ENCODE data around the gene TCAIM.
"Not testable (repeated sequence)": the region's sequence is repeated elsewhere in the genome, so short reads cannot be mapped to it uniquely, and the experiment has no call there.

Gene TCAIM

DNA sequence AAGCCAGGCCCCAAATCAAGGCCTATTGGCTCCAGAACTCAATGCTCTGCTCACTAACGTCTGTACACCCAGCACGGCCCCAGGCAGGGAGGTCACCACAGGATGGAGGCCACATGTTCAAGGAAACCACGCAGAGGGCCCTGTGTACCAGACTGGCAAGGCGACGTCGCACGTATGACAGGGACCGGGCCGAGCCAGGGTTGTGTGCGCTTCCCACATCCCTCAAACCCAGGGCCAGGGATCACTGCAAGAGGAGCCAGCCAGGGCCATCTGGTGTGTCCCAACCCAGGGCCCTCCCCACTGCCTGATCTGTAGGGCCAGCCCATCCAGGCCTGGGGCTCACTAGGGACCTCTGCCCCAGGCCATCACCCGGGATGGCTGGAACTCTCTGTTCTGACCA lies 76.9 kb downstream of the TCAIM start:
- TF ChIP-seq POLR2A (IDR thresholded peaks at IDR 0.05; ENCODE audit: low read length) (no peak), GATA1 (IDR thresholded peaks at IDR 0.05; ENCODE audit: low read depth, low read length) (no peak)
- no peak for DNase-seq

DNA sequence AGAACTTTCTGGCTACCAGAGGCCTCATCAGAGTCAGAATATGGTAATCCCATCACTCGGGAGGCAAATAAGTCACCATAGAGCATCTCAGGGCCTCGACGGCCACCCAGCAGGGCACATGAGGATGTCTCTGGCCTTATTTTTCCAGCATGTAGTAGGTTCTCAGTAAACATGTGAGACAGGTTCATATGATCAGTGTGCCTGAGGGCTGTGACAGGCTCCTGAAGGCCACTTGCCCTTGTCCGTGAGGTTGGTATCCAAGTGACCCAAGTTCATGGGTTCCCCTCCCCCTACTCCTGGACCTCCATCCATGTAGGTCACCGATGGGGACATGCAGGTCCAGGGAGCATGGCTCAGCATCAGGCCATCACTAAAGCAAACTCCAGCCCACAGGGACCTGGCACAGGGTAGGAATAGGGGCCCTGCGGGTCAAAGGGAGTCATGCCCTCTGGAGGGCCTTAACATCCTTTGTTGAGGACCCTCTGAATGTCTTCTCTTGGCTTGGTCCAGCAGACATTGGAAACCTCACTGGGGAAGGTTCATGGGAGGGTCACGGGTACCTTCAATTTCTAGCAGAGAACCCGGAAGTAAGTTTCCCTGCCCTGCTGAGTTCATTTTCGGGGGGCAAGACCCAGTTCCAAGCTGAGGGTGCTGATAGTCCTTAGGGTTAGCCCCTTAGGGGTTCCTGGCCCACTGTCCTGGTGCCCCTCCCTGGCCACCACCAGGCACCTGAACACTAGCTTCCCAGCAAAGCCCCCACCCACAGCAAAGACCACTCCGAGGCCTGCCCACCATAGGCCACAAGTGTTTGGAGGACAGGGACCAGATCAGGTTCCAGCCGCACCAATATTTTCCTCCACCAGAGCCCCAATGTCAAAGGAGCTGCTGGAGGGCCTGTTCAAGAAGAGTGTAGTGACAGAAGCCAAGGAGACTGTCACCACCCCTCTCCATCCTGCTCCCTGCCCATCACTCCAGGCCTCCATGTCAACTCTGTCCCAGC lies 77.8 kb downstream of the TCAIM start:
- TF ChIP-seq GATA1 (IDR thresholded peaks at IDR 0.05; ENCODE audit: low read depth, low read length) (no peak), POLR2A (IDR thresholded peaks at IDR 0.05; ENCODE audit: low read length) (no peak)
- no peak for DNase-seq

DNA sequence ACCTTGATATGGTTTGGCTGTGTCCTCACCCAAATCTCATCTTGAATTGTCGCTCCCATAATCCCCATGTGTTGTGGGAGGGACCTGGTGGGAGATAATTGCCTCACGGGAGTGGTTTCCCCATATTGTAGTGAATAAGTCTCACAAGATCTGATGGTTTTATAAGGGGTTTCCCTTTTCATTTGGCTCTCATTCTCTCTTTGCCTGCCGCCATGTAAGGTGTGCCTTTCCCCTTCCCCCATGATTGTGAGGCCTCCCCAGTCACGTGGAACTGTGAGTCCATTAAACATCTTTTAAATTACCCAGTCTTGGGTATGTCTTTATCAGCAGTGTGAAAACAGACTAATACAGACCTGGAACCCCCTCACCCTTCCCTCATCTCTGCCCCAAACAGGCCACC lies 79.6 kb downstream of the TCAIM start:
- DNase-seq = not testable (repeated sequence)

DNA sequence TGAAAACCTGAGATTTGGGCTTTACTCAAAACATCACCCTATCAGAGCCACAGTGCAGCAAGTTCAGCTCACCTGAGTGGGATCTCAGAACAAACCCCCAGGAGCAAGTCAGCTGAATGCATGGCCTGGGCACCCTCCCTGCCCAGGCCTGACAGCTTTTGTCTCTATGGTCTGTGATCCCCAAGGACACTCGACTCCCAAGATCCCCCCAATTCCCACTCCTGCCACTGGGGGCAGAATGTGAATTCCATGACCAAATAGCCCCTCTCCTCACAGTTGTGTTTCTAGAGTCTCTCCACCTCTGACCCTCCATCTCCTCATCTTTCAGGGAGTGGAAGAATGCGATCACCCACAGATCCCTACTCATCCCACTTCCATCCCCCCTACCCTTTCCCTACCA lies 80.0 kb downstream of the TCAIM start:
- TF ChIP-seq GATA1 (IDR thresholded peaks at IDR 0.05; ENCODE audit: low read depth, low read length) (no peak), POLR2A (IDR thresholded peaks at IDR 0.05; ENCODE audit: low read length) (no peak)
- no peak for DNase-seq

DNA sequence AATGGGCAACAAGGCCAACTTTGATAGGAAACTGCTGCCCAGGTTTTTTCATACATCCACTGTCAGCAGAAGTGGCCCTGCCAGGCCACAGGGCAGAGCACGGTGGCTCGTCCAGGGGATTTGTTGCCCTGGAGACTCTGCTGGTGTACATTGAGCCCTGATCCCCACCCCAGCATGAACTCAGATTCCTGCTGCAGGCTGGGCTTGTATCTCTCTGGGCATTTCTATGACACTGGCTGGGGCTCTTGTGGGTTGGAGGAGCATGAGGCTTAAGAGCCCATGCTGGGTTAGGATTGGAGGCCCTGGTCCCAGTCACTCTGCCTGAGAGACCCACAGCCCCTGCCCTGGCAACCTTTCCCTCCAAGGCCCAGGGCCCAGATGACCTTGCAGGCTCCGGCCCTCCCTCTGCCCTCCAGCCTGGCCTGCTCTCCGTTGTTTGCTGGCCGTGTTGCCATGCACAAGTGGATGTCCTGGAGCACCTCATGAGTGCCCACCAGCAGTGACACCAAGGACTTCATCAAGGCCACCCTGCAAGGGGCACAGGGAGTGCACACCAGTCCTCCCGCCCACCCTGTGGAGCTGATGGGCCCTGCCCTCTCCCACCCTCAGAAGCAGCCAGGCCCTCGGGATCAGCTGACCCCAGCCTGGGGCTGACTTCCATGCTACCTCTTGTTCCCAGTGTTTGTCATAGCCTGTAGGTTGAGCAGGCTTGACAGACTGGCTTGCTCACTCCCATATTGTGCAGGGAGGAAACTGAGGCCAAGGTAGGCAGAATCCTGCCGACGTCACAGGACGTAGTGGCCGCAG lies 80.8 kb downstream of the TCAIM start:
- TF ChIP-seq GATA1 (IDR thresholded peaks at IDR 0.05; ENCODE audit: low read depth, low read length) (no peak), POLR2A (IDR thresholded peaks at IDR 0.05; ENCODE audit: low read length) (no peak)
- DNase-seq = no peak

DNA sequence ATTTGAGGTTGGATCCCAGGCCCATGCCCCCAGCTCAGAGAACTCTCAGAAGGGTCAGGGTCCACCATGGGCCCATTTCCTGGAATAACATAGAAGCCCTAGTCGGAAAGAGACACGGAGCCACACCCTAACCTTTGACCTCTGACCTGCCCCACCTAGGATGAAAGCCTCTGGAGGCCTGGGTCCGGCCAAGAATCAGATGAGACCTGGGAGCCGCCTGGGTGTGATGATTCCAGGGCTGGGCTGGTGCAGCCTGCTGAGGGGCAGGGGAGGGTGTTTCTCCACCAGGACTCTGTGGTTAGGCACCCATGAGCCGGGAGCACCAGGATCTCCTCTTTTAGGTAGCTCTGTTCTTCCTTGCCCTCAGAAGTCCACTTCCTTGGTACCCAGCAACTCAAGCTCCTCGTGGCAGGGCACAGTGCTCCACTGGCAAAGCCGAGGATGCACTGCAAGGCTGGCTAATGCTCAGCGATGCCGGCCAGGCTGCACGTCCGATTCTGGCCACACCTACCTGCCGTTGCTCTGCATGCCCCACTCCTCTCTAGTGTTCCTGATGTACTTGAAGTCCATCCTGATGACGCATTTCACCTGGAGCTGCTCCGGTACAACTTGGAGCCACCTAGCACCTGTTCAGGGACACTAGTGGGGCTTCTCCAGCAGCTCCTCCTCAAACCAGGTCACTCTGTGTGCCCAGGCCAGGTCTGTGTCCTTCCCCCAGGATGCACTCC lies 81.5 kb downstream of the TCAIM start:
- no peak for TF ChIP-seq POLR2A (IDR thresholded peaks at IDR 0.05; ENCODE audit: low read length)
- no peak for TF ChIP-seq GATA1 (IDR thresholded peaks at IDR 0.05; ENCODE audit: low read depth, low read length)
- no peak for DNase-seq

DNA sequence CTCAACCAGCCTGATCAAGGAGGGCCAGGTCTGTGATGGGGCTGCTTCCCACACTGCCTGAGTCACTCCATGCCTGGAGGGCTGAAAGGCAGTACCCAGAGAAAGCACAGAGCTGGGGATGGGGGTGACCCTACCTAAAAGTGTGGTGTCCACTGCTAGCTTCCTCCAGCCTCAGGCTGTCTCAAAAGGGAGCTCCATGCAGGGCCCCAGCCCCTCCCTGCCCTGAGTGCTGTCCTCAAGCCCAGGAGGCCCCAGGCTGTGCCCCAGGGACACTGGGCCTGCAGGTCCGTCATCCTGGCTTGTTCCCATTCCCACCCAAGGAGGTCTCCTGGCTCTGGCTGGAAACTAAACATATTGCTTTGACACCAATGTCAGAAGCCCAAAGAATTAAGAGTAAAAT lies 82.1 kb downstream of the TCAIM start:
- TF ChIP-seq GATA1 (IDR thresholded peaks at IDR 0.05; ENCODE audit: low read depth, low read length) = no peak
- TF ChIP-seq POLR2A (IDR thresholded peaks at IDR 0.05; ENCODE audit: low read length) = no peak
- no peak for DNase-seq

DNA sequence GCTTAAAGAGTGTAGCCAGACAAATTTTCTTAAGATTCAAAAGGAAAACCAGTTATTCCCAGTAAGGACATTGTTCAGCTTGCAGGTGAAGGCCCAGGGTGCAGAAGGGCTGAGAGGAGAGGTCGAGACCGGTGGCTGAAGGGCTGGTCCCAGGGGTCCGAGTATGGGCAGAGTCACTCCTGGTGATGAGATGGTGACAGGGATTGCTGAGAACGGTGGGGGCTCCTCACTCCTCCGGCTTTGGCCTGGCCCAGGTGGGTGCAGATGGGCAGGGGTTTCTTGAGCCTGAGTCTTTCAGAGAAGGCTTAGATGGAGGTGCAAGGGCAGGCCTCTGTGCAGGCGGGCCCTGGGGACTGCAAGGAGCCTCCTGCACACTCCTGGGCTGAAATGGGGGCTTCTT lies 82.7 kb downstream of the TCAIM start:
- no peak for DNase-seq
- no peak for TF ChIP-seq POLR2A (IDR thresholded peaks at IDR 0.05; ENCODE audit: low read length)
- TF ChIP-seq GATA1 (IDR thresholded peaks at IDR 0.05; ENCODE audit: low read depth, low read length) = no peak

DNA sequence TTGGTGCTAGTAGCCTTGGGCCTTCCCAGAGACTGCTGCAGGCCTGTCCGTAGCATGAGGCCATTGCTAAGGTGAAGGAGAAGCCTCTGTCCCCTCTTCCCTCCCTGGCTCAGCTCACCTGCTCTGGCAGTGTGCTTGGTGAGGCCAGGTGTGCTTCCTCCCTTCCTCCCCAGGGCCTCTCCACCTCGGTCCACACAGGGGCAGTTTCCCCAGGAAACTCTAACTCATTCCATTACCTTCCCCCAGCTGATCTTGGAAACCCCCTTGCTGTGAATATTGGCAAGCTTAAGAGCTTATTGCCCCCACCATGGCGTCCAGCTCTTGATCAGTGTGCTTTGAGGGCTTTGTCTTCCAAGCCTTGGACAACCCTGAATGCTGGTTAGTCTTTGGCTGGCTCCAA lies 86.2 kb downstream of the TCAIM start:
- DNase-seq = no peak
- no peak for TF ChIP-seq POLR2A (IDR thresholded peaks at IDR 0.05; ENCODE audit: low read length)
- no peak for TF ChIP-seq GATA1 (IDR thresholded peaks at IDR 0.05; ENCODE audit: low read depth, low read length)

DNA sequence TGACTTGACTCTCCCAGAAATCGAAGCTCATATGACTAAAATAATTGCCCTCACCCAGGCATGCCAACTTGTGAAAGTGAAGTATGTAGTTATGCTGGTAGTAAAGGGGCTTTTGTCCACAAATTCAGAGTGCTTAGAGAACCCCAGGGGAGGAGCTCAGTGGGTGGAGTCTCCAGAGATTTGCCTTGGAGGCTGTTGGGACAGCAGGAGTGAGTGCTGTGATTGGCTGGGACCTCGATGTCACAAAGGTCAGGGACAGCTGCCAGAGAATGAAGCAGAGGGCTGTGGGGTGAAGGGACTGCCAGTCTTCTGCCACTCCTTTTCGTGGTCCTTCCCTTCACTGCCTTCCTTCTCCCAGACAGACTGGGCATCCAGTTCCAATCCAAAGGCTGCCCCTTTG lies 89.1 kb downstream of the TCAIM start:
- TF ChIP-seq POLR2A (IDR thresholded peaks at IDR 0.05; ENCODE audit: low read length) (no peak), GATA1 (IDR thresholded peaks at IDR 0.05; ENCODE audit: low read depth, low read length) (no peak)
- no peak for DNase-seq

DNA sequence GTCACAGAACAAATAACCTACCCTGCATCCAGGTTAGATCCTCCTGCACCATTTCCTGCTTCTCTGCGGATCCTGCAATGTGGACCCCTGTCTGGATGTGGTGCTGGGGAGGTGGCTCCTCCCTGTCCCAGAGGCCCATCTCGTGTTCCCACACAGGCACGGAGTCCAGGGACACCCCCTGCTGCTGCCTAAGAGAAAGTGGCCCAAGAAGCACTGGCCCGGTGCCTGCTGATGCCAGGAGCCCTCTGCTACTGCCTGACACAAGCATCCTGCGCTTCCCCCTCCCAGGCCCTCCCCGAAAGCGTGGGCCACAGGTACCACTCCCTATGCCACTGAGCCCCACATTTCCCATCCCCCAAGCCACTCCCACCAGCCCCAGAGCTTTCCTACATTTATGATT lies 90.3 kb downstream of the TCAIM start:
- TF ChIP-seq POLR2A (IDR thresholded peaks at IDR 0.05; ENCODE audit: low read length) (no peak), GATA1 (IDR thresholded peaks at IDR 0.05; ENCODE audit: low read depth, low read length) (no peak)

DNA sequence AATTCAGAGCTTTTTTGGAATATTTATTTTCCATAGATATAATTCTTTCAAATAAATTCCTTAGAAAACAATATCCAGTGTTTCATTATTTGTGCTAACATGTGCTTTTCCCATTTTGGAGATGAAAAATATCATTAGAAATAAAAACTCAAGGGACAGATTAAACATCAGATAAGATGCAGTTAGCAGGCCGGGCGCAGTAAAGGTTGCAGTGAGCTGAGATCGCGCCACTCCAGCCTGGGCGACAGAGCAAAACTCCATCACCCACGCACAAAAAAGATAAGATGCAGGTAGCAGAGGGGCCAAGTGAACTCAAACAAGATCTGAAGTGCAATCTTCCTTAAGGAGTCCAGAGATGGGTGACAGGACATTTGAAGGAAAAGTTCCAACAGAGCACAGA lies 90.9 kb downstream of the TCAIM start:
- DNase-seq = no peak
- TF ChIP-seq POLR2A (IDR thresholded peaks at IDR 0.05; ENCODE audit: low read length) = no peak
- no peak for TF ChIP-seq GATA1 (IDR thresholded peaks at IDR 0.05; ENCODE audit: low read depth, low read length)

More for the DNA sequence above, 90.3 kb downstream of the TCAIM start:
- no peak for DNase-seq

DNA sequence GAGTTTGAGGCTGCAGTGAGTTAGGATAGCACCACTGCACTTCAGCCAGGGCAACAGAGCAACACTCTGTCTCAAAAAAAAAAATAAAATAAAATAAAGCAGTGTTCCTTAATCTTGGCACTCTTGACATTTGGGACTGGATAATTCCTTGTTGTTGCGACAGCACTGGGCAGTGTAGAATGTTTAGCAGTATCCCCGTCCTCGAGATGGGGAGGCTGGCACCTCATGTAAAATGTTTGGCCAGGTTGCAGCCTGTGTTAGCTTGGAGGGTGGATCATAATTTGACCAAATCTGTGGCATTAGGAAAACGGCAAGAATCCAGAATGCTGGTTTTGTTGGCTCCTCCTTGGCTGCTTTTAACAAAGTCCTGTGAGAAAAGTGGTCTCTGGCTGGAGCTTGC lies 91.9 kb downstream of the TCAIM start:
- no peak for DNase-seq
- no peak for TF ChIP-seq POLR2A (IDR thresholded peaks at IDR 0.05; ENCODE audit: low read length)
- no peak for TF ChIP-seq GATA1 (IDR thresholded peaks at IDR 0.05; ENCODE audit: low read depth, low read length)

All from erythroblast (primary cell).